HepG2 (cell line): ENCODE measurements around the gene SHANK2. TPM values are rescaled to one million over a fixed set of nuclear protein-coding genes. Genes with fewer than 3 reads are reported as not detected.

Experiments
- GATAD2A ChIP-seq: IDR thresholded peaks from 2 replicates; pipeline ENCODE4 v1.6.1; 2016
- HDAC1 ChIP-seq: sonication (generic); formaldehyde crosslinking; IDR thresholded peaks from 2 replicates; pipeline ENCODE4 v1.5.1; 2020; ENCODE audit warnings: mild to moderate bottlenecking, missing genetic modification reagents
- KLF9 ChIP-seq: IDR thresholded peaks from 2 replicates; pipeline ENCODE4 v1.6.1; 2016; ENCODE audit warnings: low read depth
- MBNL3 ChIP-seq: fragments of 250-450 bp; sonication (Bioruptor Pico); conservative IDR thresholded peaks from 2 replicates; pipeline ENCODE4 v1.8.0; 2022; ENCODE audit warnings: mild to moderate bottlenecking, inconsistent platforms
- POLR2A ChIP-seq, 2 experiments: IDR thresholded peaks; 2 replicates each; pipeline ENCODE4 v1.6.1; 2011; ENCODE audit warnings: low read depth in 2 of 2, low read length in 2 of 2, mild to moderate bottlenecking in 1 of 2, moderate library complexity in 1 of 2; ENCODE audit not compliant: insufficient read depth in 1 of 2
- SOX13 ChIP-seq, 3 experiments: fragments of 450-650 bp in 1 of 3; sonication (generic) in 1 of 3; formaldehyde crosslinking in 1 of 3; IDR thresholded peaks in 2 of 3; conservative IDR thresholded peaks in 1 of 3; 2 replicates each; pipeline versions ENCODE4 v1.5.0 to v1.6.1; 2016 to 2020; ENCODE audit warnings: antibody characterized with exemption in 1 of 3, mild to moderate bottlenecking in 1 of 3, missing compliant biosample characterization in 1 of 3, missing genetic modification reagents in 1 of 3, moderate library complexity in 1 of 3
- ZKSCAN8 ChIP-seq: IDR thresholded peaks from 2 replicates; pipeline ENCODE4 v1.6.1; 2016; ENCODE audit warnings: borderline replicate concordance, missing genetic modification reagents, missing compliant biosample characterization
- ZNF121 ChIP-seq: sonication (generic); formaldehyde crosslinking; IDR thresholded peaks from 2 replicates; pipeline ENCODE4 v1.5.0; 2020; ENCODE audit warnings: mild to moderate bottlenecking, missing genetic modification reagents
- ZNF629 ChIP-seq: sonication (generic); formaldehyde crosslinking; conservative IDR thresholded peaks from 2 replicates; pipeline ENCODE4 v1.5.0; 2020; ENCODE audit warnings: missing genetic modification reagents
- ZNF709 ChIP-seq: sonication (generic); formaldehyde crosslinking; IDR thresholded peaks from 2 replicates; pipeline ENCODE4 v1.5.0; 2020; ENCODE audit warnings: mild to moderate bottlenecking, missing genetic modification reagents
- ZNF792 ChIP-seq: IDR thresholded peaks from 2 replicates; pipeline ENCODE4 v1.6.1; 2016
- polyA plus RNA-seq, 8 experiments: library from polyadenylated mRNA; depleted of rRNA in 3 of 8; stranded (reverse) in 7 of 8; unstranded in 1 of 8; fragments of >200 nt; fragmentation: Illumina TruSeq in 4 of 8; extraction: Trizol in 4 of 8; gene quantifications; 2 replicates each; pipeline versions ENCODE4 v1.2.1 to v1.2.3, GENCODE V29; 2011 to 2016; ENCODE audit warnings: low read depth in 4 of 8, missing spikeins in 1 of 8, mixed read lengths in 1 of 8; ENCODE audit not compliant: insufficient read depth in 1 of 8
- total RNA-seq, 5 experiments: library from RNA; depleted of rRNA; stranded (reverse); fragments of >200 nt; fragmentation: Illumina TruSeq; extraction: Trizol; gene quantifications; 2 replicates each; pipeline ENCODE4 v1.2.3, GENCODE V29; 2016; ENCODE audit warnings: low read depth in 1 of 5
- TF ChIP-seq, protein P1 (sequence below): sonication (generic); formaldehyde crosslinking; conservative IDR thresholded peaks from 2 replicates; pipeline ENCODE4 v1.4.0; 2020; ENCODE audit warnings: mild to moderate bottlenecking, missing genetic modification reagents, moderate library complexity
- TF ChIP-seq, protein P2 (sequence below): conservative IDR thresholded peaks from 2 replicates; pipeline ENCODE4 v1.6.1; 2018; ENCODE audit warnings: missing genetic modification reagents

SHANK2 gene
- total and polyA plus RNA-seq, 2 of the 13 experiments (the other 11 are each of a cell fraction or from before 2014, with no cell fraction given) = 10.2 to 13.0 TPM

DNA sequence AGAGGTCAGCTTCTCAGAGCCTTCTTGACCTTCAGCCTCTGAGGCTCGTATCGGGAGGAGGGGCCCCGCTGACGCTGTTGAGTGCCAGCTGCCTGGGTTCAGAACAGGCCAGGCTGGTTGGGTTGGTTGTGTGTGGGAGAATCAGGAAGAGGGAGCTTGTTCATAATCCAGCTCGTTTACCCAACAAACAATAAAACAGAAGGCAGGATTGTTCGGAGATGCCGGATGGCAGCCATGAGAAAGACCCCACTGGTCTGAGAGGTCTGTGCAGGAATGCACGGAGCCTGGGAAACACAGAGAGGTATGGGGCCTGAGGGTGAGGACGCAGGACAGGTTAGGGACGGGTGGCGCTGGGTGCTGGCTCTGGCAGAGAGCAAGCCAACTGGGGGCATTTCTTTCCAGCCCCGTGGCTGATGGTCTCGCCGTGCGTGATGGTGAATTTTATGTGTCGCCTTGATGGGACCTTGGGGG is 31.6 kb upstream of the SHANK2 start (continued):
- TF ChIP-seq, protein P1, sequence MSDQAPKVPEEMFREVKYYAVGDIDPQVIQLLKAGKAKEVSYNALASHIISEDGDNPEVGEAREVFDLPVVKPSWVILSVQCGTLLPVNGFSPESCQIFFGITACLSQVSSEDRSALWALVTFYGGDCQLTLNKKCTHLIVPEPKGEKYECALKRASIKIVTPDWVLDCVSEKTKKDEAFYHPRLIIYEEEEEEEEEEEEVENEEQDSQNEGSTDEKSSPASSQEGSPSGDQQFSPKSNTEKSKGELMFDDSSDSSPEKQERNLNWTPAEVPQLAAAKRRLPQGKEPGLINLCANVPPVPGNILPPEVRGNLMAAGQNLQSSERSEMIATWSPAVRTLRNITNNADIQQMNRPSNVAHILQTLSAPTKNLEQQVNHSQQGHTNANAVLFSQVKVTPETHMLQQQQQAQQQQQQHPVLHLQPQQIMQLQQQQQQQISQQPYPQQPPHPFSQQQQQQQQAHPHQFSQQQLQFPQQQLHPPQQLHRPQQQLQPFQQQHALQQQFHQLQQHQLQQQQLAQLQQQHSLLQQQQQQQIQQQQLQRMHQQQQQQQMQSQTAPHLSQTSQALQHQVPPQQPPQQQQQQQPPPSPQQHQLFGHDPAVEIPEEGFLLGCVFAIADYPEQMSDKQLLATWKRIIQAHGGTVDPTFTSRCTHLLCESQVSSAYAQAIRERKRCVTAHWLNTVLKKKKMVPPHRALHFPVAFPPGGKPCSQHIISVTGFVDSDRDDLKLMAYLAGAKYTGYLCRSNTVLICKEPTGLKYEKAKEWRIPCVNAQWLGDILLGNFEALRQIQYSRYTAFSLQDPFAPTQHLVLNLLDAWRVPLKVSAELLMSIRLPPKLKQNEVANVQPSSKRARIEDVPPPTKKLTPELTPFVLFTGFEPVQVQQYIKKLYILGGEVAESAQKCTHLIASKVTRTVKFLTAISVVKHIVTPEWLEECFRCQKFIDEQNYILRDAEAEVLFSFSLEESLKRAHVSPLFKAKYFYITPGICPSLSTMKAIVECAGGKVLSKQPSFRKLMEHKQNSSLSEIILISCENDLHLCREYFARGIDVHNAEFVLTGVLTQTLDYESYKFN (CRISPR knock-in tag) = 0 out of 2 replicates have a peak, but pooled peaks have one; percentile 16
- TF ChIP-seq KLF9 (CRISPR knock-in tag) (no peak), GATAD2A (CRISPR knock-in tag) (0 out of 2 replicates have a peak, but pooled peaks have one; percentile 12), POLR2A (IDR thresholded peaks at IDR 0.05; ENCODE audit: insufficient read depth in 1 of 2, low read depth in 2 of 2, low read length in 2 of 2) (no peak), ZNF629 (CRISPR knock-in tag) (no peak), ZNF121 (CRISPR knock-in tag) (no peak), SOX13 (IDR thresholded peaks at IDR 0.05) (no peak), SOX13 (CRISPR knock-in tag; conservative IDR thresholded peaks at IDR 0.05 in 1 of 2, IDR thresholded peaks at IDR 0.05 in 1 of 2) (peak in 1 of 2 experiments; percentile 38; a peak in 1 of 4 replicates), ZNF709 (CRISPR knock-in tag) (no peak), ZKSCAN8 (no peak), MBNL3 (CRISPR knock-in tag) (no peak), HDAC1 (CRISPR knock-in tag) (0 out of 2 replicates have a peak, but pooled peaks have one; percentile 15), ZNF792 (no peak)
- TF ChIP-seq, protein P2, sequence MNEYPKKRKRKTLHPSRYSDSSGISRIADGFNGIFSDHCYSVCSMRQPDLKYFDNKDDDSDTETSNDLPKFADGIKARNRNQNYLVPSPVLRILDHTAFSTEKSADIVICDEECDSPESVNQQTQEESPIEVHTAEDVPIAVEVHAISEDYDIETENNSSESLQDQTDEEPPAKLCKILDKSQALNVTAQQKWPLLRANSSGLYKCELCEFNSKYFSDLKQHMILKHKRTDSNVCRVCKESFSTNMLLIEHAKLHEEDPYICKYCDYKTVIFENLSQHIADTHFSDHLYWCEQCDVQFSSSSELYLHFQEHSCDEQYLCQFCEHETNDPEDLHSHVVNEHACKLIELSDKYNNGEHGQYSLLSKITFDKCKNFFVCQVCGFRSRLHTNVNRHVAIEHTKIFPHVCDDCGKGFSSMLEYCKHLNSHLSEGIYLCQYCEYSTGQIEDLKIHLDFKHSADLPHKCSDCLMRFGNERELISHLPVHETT (CRISPR knock-in tag) = no peak
